Lung (tissue), 12 donors: ENCODE measurements around the gene ZNF726. TPM values are rescaled to one million over a fixed set of nuclear protein-coding genes. Genes with fewer than 3 reads are reported as not detected.

ENCODE experiments used
- ATAC-seq: fragments of 200-7000 bp; cut with Tn5 transposase; one replicate; pipeline ENCODE4 v1.9.1; 2020; ENCODE audit warnings: moderate number of reproducible peaks; ENCODE audit not compliant: insufficient read depth, low FRiP score
- DNase-seq, 3 donors: peaks; one replicate each; pipeline ENCODE4 v3.0.0-alpha.2; 2013 to 2017
- H3K27ac ChIP-seq, 2 donors: one replicate each; pipeline ENCODE4 v1.5.1; 2013; ENCODE audit warnings: mild to moderate bottlenecking in 2 of 2, moderate library complexity in 2 of 2, control low read depth in 1 of 2, inconsistent platforms in 1 of 2, low read depth in 1 of 2, low read length in 1 of 2
- H3K27me3 ChIP-seq, 3 donors: one replicate each; pipeline ENCODE4 v1.5.1; 2013; ENCODE audit warnings: low read length in 2 of 3; ENCODE audit not compliant: control insufficient read depth in 3 of 3, insufficient read depth in 3 of 3
- H3K36me3 ChIP-seq, 4 donors: one replicate each; pipeline ENCODE4 v1.5.1; 2013; ENCODE audit warnings: low read length in 4 of 4, mild to moderate bottlenecking in 1 of 4, moderate library complexity in 1 of 4; ENCODE audit not compliant: control insufficient read depth in 4 of 4, insufficient read depth in 4 of 4
- H3K4me1 ChIP-seq, 5 donors: one replicate each; pipeline ENCODE4 v1.5.1; 2013; ENCODE audit warnings: low read length in 5 of 5, mild to moderate bottlenecking in 2 of 5, moderate library complexity in 1 of 5; ENCODE audit not compliant: control insufficient read depth in 5 of 5, insufficient read depth in 5 of 5
- H3K4me3 ChIP-seq: one replicate; pipeline ENCODE4 v1.5.1; 2013; ENCODE audit warnings: mild to moderate bottlenecking, control low read depth, moderate library complexity
- H3K9ac ChIP-seq, 2 donors: one replicate each; pipeline ENCODE4 v1.5.1; 2013; ENCODE audit warnings: low read length in 2 of 2, control low read depth in 1 of 2; ENCODE audit not compliant: insufficient read depth in 1 of 2
- H3K9me3 ChIP-seq, 4 donors: one replicate each; pipeline ENCODE4 v1.5.1; 2013; ENCODE audit warnings: low read length in 3 of 4, mild to moderate bottlenecking in 1 of 4, moderate library complexity in 1 of 4; ENCODE audit not compliant: control insufficient read depth in 4 of 4, insufficient read depth in 3 of 4
- WGBS, 2 donors: extraction: QIAGEN DNeasy Blood & Tissue Kit; methylation state at CpG; one replicate each; pipeline ENCODE4 v1.1.7; 2013; 5-methylcytosine and 5-hydroxymethylcytosine counted together
- polyA plus RNA-seq, 2 donors: library from polyadenylated mRNA; stranded (reverse); fragments of 200-250 nt; gene quantifications; one replicate each; pipeline ENCODE4 v1.2.1, GENCODE V29; 2013
- total RNA-seq, 2 donors: library from RNA; depleted of rRNA in 1 of 2; stranded (reverse); fragments of >200 nt in 1 of 2; gene quantifications; one replicate each; pipeline ENCODE4 v1.2.1, GENCODE V29; 2014 to 2021
- TF ChIP-seq, protein P1 (sequence below): IDR thresholded peaks from 2 replicates; pipeline ENCODE4 v1.5.1; 2012; ENCODE audit warnings: mild to moderate bottlenecking; ENCODE audit errors: control extremely low read depth, extremely low read depth
- donor health status: control.
- donor health status: control.
- donor health status: Bipolar disorder and iron deficiency.
- donor health status: healthy.
- donor health status: DM: yes; HTN: yes; CAD: no.

The ZNF726 gene
- total and polyA plus RNA-seq, 4 donors = 0.78 to 10.8 (median 4.1) TPM

DNA sequence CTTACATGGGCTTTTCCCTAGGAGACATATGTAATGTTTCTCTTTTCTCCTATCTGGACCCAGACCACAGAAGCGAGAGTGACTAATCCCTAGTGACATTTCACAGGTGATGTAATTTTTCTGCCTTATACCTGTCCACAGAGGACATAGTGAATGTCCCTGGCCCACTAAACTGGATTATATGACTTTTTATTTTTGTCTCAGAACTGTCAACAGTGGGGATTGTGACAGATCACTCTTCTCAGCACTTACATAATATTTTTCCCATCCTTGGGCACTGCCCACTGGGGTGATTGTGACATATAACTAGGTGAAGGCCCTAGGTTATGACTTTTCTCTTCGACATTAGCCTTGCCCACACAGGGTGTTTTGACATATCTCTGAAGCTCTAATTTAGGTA lies 7.9 kb upstream of the ZNF726 start:
- Histone ChIP-seq H3K36me3 (no peaks in the 10 kb centered on the region), H3K27ac (no peak overlapping the region), H3K27me3 (no peaks in the 10 kb centered on the region), H3K4me3 (no peak overlapping the region), H3K9me3 (peaks cover 0 to 16% (median 4%) of the 10 kb centered on the region in 4 donors), H3K9ac (no peak overlapping the region), H3K4me1 (no peaks in the 10 kb centered on the region)
- 77 to 81% methylated on average over 2 of the region's 2 CpGs for WGBS, 2 donors
- ATAC-seq (no peak), DNase-seq (no peak)
- TF ChIP-seq, protein P1, sequence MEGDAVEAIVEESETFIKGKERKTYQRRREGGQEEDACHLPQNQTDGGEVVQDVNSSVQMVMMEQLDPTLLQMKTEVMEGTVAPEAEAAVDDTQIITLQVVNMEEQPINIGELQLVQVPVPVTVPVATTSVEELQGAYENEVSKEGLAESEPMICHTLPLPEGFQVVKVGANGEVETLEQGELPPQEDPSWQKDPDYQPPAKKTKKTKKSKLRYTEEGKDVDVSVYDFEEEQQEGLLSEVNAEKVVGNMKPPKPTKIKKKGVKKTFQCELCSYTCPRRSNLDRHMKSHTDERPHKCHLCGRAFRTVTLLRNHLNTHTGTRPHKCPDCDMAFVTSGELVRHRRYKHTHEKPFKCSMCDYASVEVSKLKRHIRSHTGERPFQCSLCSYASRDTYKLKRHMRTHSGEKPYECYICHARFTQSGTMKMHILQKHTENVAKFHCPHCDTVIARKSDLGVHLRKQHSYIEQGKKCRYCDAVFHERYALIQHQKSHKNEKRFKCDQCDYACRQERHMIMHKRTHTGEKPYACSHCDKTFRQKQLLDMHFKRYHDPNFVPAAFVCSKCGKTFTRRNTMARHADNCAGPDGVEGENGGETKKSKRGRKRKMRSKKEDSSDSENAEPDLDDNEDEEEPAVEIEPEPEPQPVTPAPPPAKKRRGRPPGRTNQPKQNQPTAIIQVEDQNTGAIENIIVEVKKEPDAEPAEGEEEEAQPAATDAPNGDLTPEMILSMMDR = no peak

DNA sequence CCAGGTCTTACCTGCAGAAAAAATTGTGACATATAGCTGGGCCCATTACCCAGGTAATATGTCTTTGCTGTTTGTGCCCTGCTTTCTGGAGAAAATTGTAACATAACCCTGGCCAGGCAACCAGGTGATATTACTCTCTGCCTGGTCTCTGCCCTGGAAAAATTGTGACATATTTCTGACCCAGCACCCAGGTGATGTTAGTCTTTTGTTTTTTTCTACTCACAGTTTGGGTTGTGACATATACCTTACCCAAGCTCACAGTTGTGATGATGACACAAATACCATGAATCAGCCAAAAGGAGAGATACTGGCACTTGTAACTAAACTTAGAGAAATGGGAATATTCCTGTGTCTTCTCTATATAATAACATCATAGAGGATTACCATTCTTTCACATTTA lies 6.5 kb upstream of the ZNF726 start:
- Histone ChIP-seq H3K9me3 (peaks cover 0 to 16% (median 4%) of the 10 kb centered on the region in 4 donors), H3K36me3 (no peaks in the 10 kb centered on the region), H3K27me3 (no peaks in the 10 kb centered on the region), H3K4me3 (no peak overlapping the region), H3K9ac (no peak overlapping the region), H3K27ac (no peak overlapping the region), H3K4me1 (no peaks in the 10 kb centered on the region)
- no peak for DNase-seq
- no peak for ATAC-seq
- TF ChIP-seq, protein P1 = no peak

DNA sequence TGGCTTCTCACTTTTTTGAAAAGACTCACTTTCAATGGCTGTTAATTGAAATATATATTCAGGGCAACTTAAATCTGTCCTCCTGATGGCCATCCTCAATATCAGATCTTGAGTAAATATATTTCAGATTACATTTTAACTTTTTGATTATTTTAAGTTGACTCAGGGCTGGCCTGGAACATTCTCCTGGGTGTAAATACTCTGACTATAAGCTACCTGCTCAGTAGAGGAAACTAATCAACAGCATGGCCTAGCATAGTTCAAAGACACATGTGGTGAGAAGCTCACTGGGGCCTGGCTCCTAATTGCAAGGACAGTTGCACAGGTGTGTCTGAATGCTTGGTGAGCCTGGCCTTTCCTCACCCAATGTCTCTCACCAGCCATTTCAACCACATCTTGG lies 5.5 kb upstream of the ZNF726 start:
- Histone ChIP-seq H3K4me3 (no peak overlapping the region), H3K9me3 (peaks cover 0 to 13% (median 3%) of the 10 kb centered on the region in 4 donors), H3K27ac (no peak overlapping the region), H3K36me3 (no peaks in the 10 kb centered on the region), H3K27me3 (no peaks in the 10 kb centered on the region), H3K4me1 (peaks cover 0 to 2% (median 0%) of the 10 kb centered on the region in 5 donors), H3K9ac (no peak overlapping the region)
- no peak for DNase-seq
- TF ChIP-seq, protein P1 = no peak
- no peak for ATAC-seq

DNA sequence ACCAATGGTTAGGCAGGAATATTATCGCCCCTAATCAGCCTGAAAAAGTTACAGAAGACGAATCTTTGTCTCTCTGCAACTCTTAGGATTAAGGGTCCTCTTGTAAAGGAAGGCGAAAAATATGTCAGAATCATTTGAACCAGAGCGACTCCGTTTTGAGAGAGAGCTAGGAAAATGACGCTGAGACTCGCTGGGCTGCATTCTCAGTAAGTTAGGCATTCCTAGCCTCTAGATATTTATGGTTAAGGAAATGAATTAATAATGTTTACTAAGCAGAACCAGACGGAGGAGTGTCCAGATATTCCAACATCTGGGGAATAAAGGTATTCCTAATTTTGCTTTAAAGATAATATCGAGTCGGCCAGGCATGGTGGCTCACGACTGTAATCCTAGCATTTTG lies 755 bp upstream of the ZNF726 start:
- Histone ChIP-seq H3K9ac (no peak overlapping the region), H3K27ac (no peak overlapping the region), H3K4me3 (no peak overlapping the region), H3K36me3 (no peaks in the 10 kb centered on the region), H3K27me3 (no peaks in the 10 kb centered on the region), H3K9me3 (peaks cover 0 to 1% (median 0%) of the 10 kb centered on the region in 4 donors), H3K4me1 (peaks cover 0 to 10% (median 3%) of the 10 kb centered on the region in 5 donors)
- ATAC-seq (no peak), DNase-seq (no peak)
- TF ChIP-seq, protein P1 = no peak
- WGBS, 2 donors = 93 to 94% methylated on average over 11 of the region's 11 CpGs
